WI38 (cell line): Measurements from ENCODE around the gene CCDC183.
"Not testable (repeated sequence)": the region's sequence is repeated elsewhere in the genome, so short reads cannot be mapped to it uniquely, and the experiment has no call there.

Source experiments
- H3K4me3 ChIP-seq: 2 replicates; pipeline ENCODE4 v1.5.1; 2011; ENCODE audit warnings: low read depth, mild to moderate bottlenecking, control low read depth, low read length
- TF ChIP-seq, protein P1 (sequence below): IDR thresholded peaks from 2 replicates; pipeline ENCODE4 v1.5.1; 2012; ENCODE audit warnings: low read depth, mild to moderate bottlenecking, control low read depth, low read length

The CCDC183 gene

DNA sequence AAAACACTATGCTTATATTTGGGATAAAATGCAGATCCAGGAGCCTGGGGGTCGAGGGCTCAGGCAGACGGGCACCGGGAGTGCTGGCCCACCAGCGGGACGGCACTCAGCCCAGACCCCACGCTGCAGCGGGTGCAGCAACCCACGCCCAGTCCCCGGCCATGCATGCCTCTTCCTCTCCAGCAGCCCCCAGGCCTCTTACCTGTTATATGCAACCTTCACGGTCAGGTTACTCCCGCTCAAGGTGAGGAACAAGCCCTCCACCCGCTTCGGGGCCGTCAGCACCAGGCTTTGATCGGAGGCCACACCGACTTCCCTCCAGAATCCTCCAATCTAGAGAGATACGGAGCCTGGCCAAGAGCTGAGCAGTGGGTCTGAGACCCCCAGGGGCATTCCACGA is 39.3 kb upstream of the CCDC183 start:
- no peak overlapping the region for H3K4me3 ChIP-seq
- TF ChIP-seq, protein P1, sequence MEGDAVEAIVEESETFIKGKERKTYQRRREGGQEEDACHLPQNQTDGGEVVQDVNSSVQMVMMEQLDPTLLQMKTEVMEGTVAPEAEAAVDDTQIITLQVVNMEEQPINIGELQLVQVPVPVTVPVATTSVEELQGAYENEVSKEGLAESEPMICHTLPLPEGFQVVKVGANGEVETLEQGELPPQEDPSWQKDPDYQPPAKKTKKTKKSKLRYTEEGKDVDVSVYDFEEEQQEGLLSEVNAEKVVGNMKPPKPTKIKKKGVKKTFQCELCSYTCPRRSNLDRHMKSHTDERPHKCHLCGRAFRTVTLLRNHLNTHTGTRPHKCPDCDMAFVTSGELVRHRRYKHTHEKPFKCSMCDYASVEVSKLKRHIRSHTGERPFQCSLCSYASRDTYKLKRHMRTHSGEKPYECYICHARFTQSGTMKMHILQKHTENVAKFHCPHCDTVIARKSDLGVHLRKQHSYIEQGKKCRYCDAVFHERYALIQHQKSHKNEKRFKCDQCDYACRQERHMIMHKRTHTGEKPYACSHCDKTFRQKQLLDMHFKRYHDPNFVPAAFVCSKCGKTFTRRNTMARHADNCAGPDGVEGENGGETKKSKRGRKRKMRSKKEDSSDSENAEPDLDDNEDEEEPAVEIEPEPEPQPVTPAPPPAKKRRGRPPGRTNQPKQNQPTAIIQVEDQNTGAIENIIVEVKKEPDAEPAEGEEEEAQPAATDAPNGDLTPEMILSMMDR = no peak

DNA sequence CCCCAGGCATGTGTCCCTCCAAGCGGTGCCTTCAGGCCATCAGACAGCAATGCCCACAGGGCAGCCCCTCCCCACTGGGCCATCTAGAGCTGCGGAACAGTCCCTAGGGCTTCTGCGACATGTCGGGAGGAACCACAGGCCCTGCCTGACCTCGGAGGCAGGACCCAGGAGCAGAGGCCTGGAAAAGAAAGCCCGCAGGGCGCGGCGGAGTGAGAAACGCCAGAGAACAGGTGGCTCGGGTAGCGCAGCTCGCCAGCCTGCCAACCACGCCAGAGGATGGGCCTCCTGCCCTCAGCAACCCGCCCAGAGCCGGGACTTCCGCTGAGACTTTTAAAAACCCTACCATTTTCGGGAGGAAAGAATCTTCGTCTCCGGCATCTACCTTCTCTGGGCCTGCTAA is 38.8 kb upstream of the CCDC183 start:
- no peak overlapping the region for H3K4me3 ChIP-seq
- TF ChIP-seq, protein P1 = no peak

DNA sequence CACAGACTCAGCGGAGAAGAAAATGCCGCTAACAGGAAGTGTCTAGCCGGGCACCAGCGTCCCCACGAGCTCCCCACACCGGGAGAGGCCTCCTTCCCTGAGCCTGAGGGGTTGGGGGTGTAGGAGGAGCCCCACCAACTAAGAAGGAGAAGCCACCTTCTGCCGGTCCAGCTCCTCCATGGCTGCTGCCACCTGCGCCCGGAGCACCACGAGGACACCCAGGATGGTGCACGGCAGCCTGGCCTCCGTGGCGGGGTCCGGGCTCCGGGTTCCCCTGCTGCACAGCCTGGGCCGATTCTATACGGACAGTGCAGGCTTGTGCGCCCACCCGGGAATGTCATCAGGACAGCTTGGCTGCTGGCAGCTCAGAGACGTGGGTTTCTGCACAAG is 38.4 kb upstream of the CCDC183 start:
- TF ChIP-seq, protein P1 = no peak
- no peak overlapping the region for H3K4me3 ChIP-seq

DNA sequence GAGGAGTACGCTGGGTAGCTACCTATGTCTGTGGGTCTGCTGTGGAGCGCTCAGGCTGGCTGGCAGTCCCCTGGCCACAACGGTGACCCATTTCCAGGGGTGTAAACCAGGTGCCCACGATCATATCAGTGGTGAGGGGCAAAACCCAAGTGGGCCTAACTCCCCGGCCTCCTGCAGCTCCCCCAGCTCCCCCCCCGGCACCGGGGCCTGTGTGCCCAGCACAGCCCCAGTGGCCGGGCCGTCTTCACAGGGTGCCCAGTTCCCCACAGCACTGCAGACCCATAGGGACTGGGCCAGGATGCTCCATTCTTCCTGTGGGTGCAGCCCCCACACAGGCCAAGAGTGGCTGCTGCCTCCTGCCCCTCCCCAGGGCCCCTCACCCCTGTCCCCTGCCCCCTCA is 37.1 kb upstream of the CCDC183 start:
- TF ChIP-seq, protein P1 = no peak
- no peak overlapping the region for H3K4me3 ChIP-seq

DNA sequence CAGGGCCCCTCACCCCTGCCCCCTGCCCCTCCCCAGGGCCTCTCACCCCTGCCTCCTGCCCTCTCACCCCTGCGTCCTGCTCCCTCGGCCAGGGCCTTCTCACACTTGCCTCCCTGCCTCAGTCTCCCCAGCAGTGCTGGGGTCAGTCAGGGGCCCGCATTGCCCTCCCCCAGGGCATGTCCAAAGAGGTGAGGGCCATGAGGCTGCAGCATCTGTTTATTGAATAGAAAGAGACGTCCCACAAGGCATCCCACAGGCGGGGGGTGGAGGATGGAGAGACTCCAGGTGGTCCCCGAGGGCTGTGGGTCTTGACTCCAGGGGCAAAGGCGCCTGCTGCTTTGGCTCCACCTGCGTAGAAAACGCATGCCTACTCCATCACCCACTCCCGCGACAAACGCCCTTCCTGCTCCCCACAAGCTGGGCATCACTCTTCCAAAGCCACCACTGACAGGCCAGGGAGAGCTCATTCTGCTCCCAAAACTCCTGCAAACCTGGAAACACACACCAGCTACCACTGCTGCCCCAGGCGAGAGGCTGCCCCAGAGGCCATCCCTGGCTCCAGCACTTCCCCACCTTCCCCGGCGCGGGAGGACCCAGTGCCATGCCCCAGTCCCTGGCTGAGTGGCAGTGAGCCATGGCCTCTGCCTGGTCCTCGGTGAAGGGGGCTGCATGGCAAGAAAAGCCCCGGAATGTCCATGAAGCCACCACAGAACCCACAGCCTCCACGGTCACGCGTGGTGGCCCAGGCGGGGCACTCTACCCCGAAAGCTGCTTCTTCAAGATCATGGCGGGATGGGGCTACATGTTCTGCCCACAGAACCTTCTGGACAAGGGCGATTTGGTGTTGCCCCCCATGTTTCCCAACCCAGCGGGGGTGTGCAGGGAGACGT is 36.5 kb upstream of the CCDC183 start:
- TF ChIP-seq, protein P1 = no peak
- no peak overlapping the region for H3K4me3 ChIP-seq

DNA sequence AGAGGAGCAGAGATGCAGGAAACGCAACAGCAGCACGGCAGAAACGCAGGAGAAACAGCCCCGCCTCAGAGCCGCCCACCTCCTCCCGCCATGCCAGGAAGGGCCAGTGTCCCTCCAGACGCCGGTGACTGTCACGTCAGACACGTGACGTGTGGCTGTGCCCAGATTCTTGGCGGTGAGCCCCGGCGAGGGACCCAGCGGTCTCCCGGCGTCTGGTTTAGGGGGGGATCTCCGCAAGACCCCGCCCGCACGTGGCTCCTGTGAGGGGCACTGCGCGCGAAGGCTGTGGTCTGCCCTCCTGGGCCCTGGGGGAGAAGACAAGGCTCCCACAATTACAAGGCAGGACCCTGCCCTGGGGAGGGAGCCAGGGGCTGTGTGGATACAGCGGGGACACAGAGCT is 35.7 kb upstream of the CCDC183 start:
- TF ChIP-seq, protein P1 = no peak
- no peak overlapping the region for H3K4me3 ChIP-seq

DNA sequence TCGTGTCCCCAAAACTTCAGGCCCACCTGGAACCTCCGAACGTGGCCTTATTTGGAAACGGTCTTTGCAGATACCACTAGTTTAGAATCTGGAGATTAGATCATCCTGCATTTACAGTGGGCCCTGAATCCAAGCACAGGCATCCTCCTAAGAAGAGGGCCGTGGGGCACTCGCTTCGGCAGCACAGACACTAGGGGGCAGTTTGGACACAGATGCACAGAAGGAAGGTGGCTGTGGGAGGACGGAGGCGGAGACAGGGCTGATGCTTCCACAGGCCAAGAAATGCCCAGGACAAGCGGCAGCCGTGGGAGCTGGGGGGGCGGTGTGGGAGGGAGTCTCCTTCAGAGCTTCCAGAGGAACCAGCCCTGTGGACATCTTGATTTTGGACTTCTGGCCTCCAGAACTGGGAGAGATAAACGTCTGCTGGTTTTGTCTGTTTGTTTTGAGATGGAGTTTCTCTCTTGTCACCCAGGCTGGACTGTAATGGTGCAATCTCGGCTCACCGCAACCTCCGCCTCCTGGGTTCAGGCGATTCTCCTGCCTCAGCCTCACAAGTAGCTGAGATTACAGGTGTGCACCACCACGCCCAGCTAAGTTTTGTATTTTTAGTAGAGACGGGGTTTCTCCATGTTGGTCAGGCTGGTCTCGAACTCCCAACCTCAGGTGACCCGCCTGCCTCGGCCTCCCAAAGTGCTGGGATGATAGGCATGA is 35.1 kb upstream of the CCDC183 start:
- not testable (repeated sequence) for H3K4me3 ChIP-seq
- TF ChIP-seq, protein P1 = peak; percentile 82
